Inferior parietal cortex (tissue), 1 donor: Measurements from ENCODE around the gene CCNYL1.
A peak's percentile ranks its signal among the peaks of the same experiment; 100 is the strongest.
"Not testable (repeated sequence)": the region's sequence is repeated elsewhere in the genome, so short reads cannot be mapped to it uniquely, and the experiment has no call there.

Source experiments
- DNase-seq: peaks from one replicate; pipeline ENCODE4 v3.0.0-alpha.2; 2016; ENCODE audit errors: extremely low spot score

The CCNYL1 gene

DNA sequence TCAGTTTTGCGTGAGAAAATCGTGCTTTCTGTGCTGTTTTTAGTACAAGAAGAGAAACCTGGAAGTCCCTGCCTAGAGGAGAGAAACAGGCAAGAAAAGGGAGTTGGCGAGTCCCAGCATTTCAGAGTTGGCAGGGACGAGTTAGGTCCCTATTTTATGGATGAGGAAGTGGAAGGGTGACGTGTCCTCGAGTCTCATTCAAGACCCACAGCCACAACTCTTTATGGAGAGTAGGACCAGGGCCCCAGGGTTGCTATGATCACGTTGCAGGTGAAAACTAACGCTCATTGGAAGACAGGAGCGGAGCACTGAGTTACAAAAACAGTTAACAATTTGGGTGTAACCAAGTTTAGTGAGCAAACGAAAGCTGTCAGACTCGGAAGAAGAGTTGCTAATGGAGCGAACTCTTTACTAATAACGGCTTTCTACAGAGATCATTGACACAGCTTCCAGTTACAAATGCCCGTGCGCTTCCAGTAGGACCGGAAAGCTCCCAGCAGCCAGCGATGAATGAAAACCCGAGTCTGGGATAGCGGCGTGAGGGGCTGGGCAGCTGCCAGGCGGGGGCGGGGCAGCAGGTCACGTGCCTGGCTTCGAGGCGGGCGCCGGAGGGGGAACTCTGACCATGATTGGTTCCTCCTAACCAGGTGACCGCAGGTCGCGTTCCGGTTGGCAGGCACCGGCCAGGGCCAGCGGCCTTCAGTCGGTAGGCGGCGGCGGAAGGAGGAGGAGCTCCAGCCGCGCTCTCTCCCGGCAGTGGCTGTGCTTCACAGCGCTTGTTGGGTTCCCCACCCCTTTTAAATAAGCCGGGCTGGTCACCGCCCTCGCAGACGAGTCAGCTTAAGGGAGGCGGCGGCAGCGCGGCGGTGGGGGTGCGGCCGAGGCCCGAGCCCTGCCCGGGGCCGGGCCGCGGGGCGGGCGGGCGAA, at the start of gene CCNYL1:
TSS of gene CCNYL1 (plus strand) at position 827 of the 927 bp plus-strand sequence. CDS start 257 bp downstream, outside the sequence.
- peak; percentile 95 for DNase-seq

DNA sequence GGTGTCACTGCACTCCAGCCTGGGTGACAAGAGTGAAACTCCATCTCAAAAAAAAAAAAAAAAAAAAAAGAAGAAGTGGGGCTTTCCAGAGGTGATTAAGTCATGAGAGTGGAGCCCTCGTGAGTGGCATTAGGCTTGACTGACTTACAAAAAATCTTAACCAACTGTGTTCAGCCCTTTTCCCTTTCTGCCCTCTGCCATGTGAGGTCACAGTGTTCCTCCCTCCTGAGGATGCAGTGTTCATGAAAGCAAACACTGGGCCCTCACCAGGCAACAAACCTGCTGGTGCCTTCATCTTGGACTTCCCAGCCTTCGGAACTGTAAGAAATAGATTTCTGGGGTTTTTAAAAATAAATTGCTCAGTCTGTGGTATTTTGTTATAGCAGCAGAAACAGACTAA, 49.2 kb upstream of the CCNYL1 start:
- DNase-seq, result no peak

DNA sequence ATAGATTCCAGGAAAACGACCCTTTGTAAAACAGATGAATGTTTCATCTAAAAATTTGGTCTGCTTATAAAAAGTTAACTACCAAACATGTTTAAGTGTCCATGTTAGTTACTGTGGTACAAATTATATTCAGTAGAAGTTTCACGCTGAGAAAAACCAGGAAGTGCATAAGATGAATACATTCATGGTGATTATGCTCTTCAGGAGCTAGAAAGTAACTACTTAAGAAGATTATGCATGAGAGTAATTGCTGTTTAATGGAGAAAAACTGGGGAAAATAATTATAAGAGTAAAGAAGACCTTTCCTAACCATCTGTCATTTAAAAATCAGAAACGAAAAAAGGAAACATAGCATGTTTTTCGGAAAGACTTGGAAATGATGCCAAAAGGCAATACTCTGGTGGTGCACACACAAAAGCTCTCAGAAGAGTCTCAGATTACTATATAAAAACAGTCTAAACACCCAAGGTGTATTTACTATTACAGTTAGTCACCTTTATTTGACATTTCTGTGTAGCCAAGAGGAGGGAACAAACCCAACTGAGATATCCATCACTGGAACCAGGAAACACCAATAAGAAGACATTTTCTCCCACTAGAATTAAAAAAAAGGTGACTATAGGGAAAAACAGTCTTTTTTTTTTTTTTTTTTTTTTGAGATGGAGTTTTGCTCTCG, 47.4 kb upstream of the CCNYL1 start:
- no peak for DNase-seq

DNA sequence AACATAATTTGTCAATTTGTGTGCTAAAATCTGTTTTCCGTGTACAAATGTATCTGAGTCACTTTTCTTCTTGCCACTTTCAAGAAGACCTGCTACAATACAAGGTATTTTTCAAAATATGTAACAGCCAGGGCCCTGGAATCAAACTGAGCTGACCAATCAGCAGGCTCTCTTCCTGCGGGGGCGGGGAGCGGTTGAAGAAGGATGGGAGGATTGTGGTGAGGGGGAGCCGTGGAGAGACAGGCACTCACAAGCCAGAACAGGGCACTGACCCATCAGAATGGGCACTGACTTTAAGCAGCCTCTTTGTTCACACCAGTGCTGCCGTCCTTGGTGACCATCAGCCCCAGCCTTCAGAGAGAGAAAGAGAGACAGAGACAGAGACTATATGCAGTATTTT, 40.6 kb upstream of the CCNYL1 start:
- no peak for DNase-seq

DNA sequence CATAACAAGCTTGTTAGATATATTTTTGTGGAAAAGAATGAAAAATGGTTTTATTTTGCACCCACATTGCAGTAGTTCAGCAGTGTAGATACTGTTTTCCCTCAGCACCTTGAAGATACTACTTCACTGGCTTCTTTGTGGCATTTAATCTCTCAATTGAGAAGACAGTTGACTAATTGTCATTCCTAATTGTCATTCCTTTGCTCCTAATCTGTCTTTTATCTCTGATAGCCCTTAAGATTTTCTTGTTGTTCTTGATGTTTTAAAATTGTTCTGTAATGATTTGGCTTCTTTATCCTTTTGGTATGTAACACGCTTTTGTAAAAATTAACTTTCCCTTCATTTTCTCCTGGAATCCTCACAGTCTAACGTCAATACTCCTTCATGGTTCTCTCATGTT, 38.0 kb upstream of the CCNYL1 start:
- DNase-seq, result no peak

DNA sequence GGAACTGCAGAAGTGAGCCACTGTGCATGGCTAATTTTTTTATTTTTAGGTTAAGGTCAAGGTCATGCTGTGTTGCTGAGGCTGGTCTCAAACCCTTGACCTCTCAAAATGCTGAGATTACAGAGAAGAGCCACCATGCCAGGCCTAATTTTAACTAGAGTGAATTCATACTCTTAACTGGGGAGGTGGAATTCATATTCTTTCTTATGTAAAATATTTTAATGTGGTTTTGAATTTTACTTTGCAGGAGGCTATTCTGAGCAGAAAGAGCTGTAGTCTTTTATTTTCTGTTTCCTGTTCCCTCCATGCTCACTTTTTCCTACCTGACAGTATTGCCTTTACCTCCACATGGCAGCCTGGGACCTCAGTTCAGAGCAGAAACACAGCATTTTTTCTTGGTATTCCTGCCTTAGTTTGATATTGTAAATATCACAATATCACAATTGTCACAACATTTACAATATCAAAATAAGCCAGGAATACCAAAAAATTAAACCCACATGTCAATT, 37.1 kb upstream of the CCNYL1 start:
- DNase-seq, result no peak

DNA sequence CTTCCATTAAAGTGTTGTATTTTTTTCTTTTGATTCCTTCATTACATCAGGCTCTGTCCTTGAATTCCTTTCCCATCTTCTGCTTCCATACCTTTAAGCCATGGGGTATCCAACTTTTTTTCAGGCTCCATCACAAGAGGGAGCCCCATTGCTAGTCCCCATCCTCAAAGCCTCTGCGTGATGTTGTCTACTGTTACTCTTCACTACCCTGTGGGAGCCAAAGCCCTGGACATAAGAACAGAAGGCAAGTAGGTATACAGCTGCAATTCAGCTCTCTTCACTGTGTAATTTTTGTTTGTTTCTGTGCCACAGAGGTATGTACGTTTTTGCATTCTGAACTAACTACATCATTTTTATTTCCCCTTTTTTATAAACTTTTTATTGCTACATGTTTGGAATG, 36.6 kb upstream of the CCNYL1 start:
- DNase-seq, result no peak

DNA sequence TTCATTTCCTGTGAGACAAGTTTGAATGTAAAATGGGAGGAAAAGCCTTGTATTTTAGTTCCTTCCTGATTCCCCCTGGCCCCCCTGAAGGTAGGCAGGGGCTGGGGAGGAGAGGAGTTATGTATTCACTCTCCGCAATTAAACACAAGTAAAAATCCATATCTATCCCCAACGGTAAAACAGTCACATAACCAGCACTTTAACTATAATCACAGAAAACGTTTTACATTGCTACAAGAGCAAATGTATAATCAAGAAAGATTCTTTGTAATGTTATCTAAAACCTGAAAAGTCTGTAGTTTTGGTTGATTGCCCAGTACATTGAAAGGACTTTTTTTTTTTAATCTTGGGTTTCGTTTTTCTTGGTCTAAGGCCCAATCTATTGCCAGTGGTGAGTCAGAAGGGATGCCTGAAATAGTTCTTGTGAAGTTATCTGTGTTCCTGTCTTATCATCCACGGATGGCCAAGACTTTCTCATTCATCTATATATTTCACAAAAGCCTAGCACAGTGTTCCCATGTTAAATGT, 34.5 kb upstream of the CCNYL1 start:
- peak; percentile 59 for DNase-seq

DNA sequence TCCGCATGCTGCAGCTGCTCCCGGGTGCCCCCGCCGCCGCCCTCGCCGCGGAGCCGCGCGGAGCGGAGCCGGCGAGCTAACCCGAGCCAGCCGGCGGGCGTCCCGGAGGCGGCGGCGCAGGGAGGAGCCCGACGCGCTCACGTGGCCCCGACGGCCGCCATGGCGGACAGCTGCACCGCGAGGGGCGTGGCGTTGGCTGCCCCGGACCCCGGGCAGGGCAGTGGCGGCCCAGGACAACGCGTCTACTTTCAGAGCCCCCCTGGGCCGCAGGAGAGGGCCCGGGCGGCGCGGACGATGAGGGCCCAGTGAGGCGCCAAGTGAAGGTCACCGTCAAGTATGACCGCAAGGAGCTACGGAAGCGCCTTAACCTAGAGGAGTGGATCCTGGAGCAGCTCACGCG, 30.0 kb upstream of the CCNYL1 start:
- no peak for DNase-seq

DNA sequence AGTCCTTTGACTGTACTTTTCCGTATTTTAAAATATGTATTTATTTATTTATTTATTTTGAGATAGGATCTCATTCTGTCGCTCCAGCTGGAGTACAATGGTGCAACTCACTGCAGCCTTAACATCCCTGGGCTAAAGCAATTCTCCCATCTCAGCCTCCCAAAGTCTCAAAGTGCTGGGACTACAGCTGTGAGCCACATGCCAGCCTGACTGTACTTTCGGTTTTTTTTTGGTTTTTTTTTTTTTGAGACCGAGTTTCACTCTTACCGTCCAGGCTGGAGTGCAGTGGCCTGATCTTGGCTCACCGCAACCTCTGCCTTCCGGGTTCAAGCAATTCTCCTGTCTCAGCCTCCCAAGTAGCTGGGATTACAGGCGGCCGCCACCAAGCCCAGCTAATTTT, 28.9 kb upstream of the CCNYL1 start:
- DNase-seq, result no peak

DNA sequence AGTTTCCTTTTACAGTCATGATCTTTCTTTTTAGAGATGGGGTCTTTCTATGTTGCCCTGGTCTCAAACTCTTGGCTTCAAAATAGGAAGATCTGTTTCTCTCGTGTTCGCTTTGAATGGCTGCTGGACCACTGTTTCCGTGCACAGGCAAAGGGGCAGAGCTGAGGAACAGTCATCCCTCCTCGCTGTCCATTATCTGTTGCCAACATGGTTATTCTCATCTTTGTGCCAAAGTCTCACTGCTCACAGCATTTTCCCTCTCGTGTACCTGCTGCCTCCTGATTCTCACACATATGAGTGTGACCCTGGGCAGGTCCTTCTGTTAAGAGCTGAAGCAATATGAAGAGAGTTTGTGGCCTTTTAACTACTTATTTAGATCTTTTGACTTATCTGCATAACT, 28.0 kb upstream of the CCNYL1 start:
- DNase-seq, result no peak

DNA sequence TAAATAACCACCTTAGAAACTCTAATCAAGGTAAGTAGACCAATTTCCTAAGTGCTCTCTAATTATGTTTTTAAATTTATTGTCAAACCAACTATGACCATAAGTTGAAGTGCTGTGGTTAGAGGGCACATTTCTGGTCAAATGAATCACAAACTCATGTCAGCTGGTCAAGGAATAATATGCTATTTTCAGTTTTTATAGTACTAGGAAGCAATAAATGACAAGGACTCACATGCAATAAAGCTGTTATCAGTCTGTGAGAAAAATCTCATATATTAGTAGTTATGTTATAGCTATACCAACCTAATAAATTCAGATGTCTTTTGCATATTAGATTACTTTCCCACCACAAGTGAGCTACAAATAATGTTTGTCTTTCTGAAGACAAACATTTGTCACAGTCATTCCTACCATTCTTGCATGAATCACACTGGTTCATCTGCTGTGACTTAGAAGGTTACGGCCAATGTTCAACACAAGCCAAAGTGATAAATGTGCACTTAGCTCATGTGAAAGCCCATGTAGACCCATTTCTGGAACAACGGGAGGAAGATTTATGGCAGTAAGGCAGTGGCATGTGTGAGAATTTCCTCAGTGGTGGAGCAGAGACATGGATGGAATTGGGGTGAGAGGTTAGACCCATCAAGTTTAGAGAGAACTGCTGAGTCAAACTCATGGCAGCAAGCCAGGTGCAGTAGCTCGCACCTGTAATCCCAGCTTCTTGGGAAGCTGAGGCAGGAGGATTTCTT, 27.4 kb upstream of the CCNYL1 start:
- no peak for DNase-seq

DNA sequence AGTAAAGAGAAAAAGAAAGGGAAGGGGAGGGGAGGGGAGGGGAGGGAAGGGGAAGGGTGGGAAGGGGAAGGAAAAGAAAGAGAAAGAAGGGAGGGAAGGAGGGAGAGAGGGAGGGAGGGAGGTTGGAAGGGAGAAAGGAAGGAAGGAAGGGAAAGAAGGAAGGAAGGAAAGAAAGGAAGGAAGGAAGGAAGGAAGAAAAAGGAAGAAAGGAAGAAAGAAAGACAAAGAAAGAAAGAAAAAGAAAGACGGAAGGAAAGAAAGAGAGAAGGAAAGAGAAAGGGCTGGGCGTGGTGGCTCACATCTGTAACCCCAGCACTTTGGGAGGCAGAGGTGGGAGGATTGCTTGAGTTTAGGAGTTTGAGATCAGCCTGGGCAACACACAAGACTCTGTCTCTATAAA, 24.6 kb upstream of the CCNYL1 start:
- DNase-seq, result no peak

DNA sequence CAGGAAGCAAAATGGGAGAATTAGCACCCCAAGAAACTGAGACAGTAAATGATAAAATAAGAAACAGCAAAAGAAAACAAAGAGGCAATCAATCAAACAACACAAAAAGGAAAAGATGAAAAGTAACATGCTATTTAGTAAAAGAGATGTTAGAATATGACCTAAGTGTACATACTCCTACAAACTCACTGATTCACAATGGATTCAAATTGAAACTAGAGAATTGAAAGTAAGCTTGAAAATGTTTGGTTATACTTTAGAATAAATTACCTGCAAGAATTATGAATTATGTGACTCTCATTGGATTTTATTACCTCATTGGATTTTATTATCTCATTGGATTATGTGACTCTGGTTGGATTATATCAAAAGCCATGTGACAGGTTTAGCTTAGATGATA, 22.8 kb upstream of the CCNYL1 start:
- no peak for DNase-seq

DNA sequence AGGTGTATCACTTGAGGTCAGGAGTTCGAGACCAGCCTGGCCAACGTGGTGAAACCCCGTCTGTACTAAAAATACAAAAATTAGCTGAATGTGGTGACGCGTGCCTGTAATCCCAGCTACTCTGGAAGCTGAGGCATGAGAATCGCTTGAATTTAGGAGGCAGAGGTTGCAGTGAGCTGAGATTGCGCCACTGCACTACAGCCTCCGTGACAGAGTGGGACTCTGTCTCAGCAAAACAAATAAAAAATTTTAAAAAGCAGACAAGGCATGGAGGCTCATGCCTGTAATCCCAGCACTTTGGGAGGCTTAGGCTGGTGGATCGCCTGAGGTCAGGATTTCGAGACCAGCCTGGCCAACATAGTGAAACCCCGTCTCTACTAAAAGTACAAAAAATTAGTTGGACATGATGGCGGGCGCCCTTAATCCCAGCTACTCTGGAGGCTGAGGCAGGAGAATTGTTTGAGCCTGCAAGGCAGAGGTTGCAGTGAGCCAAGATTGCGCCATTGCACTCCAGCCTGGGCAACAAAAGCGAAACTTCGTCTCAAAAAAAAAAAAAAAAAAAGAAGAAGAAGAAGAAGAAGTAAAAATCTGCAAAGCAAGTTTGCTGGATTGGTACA, 20.5 kb upstream of the CCNYL1 start:
- not testable (repeated sequence) for DNase-seq

DNA sequence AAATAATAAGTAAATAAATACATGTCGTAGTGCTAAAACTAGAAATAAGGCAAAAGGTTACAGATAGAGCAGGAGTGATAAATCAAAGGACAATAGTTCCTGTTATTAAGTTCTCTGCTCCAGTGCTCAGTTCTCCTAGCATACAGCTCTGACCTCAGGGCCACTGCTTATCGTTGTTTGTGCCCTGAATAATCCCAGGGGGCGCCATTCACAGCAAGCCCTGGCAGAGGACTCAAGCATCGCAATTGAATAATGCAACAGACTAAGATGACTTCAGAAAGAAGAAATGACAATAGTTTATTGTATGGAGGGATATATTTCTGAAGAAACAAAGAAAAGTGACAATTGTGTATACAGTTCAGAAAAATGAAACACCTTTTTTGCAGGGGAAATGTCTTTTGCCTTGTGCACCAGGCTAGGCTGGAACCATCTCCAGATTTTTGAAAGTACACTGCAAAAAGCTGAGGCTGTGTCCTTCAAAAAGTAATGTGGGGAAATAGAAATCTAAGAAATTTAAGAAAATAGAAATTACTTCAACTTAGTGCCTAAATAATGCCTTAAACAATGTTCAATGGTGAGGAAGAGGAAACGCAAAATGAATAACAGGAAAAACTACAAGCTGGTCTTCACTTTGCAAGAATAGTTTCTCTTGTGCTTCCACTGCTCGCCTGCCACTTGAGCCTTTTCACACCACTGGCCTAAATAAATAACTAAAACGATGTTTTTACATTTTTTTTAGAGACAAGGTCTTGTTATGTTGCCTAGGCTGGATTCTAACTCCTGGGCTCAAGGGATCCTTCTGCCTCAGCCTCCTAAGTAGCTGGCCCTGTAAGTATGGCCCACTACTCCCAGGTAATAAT, 19.0 kb upstream of the CCNYL1 start:
- no peak for DNase-seq

DNA sequence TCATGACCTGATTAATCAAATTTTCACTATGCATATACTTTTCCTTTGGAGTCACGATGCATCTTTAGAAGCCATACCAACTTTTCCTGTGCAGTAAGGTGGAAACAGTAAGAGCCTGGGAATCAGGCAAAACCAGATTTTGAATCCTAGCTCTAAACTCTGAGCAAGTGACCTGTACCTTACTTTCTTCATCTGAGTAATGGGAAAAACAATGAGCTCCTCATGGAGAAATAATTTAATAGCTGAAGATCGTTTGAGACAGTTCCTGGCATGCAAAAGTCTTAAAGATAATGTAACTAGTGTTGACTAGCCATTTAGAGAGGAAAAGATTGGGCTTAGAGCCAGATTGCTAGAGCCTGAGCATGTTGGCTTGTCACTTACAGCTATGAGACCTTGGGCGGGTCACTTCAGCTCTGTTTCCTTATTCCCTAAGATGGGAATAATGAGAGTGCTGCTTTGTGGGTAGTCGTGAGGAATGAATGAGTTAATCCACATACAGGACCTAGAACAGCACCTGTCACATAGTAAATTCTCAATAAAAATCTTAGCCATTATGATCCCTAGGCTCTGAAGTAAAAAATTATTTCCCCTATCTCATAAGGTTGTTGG, 17.7 kb upstream of the CCNYL1 start:
- no peak for DNase-seq

DNA sequence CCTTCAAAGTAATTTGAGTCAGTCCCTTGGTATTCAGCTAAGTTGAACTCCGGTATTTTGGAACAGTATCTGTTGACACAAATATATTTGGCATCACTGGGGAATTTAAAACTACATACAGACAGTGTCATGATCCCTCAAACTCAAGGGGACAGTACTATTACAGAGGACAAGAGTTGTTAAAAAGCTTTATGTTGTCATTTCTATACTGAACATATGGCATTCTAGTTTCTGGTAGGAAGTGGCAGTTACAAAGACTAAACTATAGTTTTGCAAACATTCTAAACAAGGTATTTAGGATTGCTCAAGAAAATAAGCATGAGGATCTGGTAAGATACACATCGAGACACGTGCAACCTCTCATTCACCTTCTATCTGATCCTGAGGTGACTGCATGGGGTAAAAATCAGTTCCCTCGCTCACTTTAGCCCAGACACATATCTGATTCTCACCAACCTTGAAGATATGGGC, 16.6 kb upstream of the CCNYL1 start:
- no peak for DNase-seq

DNA sequence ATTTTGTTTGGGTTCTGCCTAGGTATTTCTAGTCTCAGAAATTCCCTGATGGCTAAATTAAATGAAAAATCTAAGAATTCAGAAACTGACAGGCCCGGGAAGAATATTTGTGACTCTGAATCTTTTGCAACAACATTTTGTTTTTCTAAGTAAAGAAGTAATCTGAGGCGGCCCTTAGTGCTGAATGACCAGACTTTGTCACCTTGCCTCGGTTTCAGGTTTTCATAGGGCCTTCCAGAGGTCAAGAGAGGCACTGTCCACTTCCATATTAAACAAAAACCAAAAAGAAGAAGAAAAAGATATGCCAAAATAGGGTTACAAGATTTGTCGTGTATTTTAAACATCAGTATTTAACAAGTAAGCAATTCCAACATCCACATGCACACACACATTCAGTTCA, 16.1 kb upstream of the CCNYL1 start:
- no peak for DNase-seq

DNA sequence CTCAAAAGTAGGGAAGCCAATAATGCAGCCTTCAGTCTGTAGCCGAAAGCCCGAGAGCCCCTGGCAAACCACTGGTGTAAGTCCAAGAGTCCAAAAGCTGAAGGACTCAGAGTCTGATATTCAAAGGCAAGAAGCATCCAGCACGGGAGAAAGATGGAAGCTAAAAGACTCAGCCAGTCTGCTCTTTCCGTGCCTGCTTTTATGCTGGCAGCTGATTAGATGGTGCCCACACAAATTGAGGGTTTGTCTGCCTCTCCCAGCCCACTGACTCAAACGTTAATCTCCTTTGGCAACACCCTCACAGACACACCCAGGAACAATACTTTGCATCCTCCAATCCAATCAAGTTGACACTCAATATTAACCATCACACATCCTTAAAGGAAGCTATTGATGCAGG, 14.5 kb upstream of the CCNYL1 start:
- DNase-seq, result not testable (repeated sequence)
